CMK (cell line): ENCODE measurements around the gene TPPP2.
"Not testable (repeated sequence)": the region's sequence is repeated elsewhere in the genome, so short reads cannot be mapped to it uniquely, and the experiment has no call there.

ENCODE experiments used
- DNase-seq: peaks from one replicate; pipeline ENCODE4 v3.0.0-alpha.2; 2010; ENCODE audit warnings: low read depth

Gene TPPP2

GRCh38 chr14:21029917-21030316, at the start of gene TPPP2:
Gene TPPP2 (plus strand): TSS chr14:21030217. CDS start chr14:21030582, 365 bp downstream.
- DNase-seq, result no peak

GRCh38 chr14:20980906-20981305, 49.1 kb upstream of the TPPP2 start:
- no peak for DNase-seq

GRCh38 chr14:20982646-20983369, 47.2 kb upstream of the TPPP2 start:
- DNase-seq, result no peak

DNA sequence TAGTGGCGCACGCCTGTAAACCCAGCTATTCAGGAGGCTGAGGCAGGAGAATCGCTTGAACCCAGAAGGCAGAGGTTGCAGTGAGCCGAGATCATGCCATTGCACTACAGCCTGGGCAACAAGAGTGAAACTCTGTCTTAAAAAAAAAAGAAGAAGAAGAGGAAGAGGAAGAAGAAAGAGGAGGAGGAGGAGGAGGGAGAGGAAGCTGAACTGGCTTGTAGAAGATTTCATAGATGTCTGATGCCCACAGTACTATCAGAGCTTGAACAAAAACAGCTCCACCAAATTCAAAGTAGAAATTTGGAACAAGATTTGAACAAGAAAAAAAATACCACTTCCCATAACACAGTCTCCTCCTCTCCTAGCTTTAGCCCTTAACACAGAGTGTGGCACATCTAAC, 44.4 kb upstream of the TPPP2 start:
- DNase-seq, result not testable (repeated sequence)

- DNase-seq, result no peak
Observed at GRCh38 chr14:20986811-20987210, 43.2 kb upstream of the TPPP2 start.

GRCh38 chr14:20988717-20989470, 41.1 kb upstream of the TPPP2 start:
- DNase-seq, result no peak

GRCh38 chr14:20989471-20989786, 40.6 kb upstream of the TPPP2 start:
- no peak for DNase-seq

GRCh38 chr14:20989787-20990600, 40.0 kb upstream of the TPPP2 start, which contains the start of gene METTL17:
Gene METTL17 (plus strand): TSS chr14:20989980. CDS start chr14:20990003, 23 bp downstream.
- DNase-seq, result peak; percentile 62

DNA sequence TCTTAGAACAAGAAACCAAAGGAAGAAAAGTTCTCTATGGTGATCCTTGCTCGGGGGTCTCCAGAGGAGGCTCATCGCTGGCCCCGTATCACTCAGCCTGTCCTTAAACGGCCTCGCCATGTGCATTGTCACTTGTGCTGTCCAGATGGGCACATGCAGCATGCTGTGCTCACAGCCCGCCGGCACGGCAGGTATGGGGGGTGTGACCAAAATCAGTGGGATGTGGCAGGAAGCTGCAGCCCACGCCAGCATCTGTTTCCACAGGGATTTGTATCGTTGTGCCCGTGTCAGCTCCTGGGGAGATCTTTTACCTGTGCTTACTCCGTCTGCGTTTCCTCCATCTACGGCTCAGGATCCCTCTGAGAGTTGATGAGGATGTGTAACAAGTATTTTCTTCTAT, 33.5 kb upstream of the TPPP2 start:
- DNase-seq, result no peak

GRCh38 chr14:20997115-20997514, 32.9 kb upstream of the TPPP2 start:
- no peak for DNase-seq

- DNase-seq, result no peak
Observed at GRCh38 chr14:20997564-20997963, 32.5 kb upstream of the TPPP2 start.

- no peak for DNase-seq
Observed at GRCh38 chr14:20998139-20998538, 31.9 kb upstream of the TPPP2 start.

DNA sequence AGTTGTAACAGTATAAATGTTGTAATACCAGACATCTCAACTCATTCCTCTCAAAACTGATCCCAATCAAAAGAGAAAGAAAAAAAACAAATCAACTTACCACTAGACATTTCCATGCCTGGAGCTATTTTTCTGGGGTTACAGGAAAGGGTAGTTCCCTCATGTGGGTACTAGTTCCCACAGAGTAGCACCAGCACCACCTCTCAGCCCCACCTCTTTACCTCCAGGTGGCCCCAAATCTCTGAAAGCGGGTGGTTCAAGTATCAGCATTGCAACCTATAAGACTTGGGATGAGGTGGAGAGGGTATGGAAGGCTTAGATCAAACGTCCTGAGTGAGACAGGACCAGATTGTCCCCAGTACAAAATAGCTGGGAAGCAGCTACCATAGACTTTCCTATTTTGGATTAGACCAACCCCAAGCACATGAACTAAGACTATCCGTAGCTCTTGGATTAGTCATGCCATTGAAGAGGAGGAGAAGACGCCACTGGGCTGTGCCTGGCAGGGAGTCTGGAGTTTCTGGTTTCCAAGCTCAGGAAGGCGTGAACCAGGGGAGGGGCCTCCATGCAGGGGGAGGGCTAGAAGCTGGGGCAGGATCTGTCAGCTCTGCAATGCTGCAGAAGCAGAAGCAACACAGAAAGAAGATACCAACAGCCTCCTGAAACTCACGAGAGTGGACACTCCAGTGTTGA, 31.2 kb upstream of the TPPP2 start, which contains the start of gene SLC39A2:
TSS of gene SLC39A2 (plus strand) at position 620 of the 693 bp plus-strand sequence. CDS start 154 bp downstream, outside the sequence.
- no peak for DNase-seq

DNA sequence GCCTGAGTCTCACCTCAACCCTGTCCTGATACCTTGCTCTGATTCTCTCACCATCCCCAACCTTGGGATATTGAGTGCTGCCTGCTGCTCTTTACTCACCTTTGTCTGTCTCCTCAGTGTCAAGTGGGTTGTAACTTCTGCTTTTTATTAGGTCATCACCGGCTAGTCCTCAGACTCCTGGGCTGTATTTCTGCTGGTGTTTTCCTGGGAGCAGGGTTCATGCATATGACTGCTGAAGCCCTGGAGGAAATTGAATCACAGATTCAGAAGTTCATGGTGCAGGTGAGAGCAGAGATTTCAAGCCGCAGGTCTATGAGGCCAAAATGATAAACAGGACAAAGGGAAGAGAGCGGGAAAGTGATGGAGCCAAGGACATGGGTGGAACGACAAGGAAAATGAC, 30.4 kb upstream of the TPPP2 start:
- no peak for DNase-seq

DNA sequence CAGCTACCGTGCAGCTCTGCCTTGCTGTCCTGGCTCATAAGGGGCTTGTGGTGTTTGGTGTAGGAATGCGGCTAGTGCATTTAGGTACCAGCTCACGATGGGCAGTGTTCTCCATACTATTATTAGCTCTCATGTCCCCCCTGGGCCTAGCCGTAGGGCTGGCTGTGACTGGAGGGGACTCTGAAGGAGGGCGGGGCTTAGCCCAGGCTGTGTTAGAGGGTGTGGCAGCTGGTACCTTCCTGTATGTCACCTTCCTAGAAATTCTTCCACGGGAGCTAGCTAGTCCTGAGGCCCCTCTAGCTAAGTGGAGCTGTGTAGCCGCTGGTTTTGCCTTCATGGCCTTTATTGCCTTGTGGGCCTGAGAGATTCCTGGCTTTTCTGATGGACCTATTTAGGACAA, 28.8 kb upstream of the TPPP2 start:
- DNase-seq, result no peak

GRCh38 chr14:21003788-21004346, 26.1 kb upstream of the TPPP2 start:
- DNase-seq, result no peak

DNA sequence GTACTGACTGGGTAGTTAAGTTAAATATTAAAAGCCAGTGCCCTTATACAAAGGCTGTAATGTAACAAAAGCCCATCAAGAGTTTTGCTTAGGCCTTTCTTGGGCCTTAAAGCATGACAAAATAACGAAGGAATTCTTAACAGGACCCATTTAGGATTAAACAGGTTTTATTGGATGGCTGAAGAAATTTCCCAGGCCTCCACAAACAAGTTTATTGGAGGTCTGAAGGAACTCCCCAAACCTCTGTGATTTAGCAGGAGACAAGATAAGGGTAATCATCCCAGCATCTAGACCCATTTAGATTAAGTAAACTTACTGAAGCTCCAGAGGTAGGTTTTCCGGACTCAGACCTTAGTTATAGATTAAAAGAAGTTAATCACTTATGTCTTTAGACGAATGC, 20.3 kb upstream of the TPPP2 start:
- not testable (repeated sequence) for DNase-seq

DNA sequence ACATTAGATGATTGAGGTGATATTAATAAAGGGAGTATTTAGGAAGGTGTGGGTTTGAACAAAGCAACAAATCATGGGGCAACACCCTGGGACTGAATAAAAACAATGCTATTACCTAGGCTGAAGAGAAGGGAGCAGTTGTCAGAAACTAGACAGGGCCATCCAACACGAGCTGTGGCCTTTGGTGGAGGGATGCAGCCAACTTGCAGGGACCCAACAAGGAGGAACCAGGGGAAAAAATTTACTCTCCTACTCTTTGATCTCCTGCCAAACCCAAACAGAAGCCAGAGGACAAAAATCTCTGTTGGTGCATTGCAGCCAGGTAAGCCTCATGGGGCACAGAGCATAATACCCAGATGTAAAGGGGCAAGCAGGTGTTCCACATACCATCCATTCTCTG, 18.9 kb upstream of the TPPP2 start:
- no peak for DNase-seq

GRCh38 chr14:21014761-21015190, 15.2 kb upstream of the TPPP2 start:
- peak; percentile 63 for DNase-seq

DNA sequence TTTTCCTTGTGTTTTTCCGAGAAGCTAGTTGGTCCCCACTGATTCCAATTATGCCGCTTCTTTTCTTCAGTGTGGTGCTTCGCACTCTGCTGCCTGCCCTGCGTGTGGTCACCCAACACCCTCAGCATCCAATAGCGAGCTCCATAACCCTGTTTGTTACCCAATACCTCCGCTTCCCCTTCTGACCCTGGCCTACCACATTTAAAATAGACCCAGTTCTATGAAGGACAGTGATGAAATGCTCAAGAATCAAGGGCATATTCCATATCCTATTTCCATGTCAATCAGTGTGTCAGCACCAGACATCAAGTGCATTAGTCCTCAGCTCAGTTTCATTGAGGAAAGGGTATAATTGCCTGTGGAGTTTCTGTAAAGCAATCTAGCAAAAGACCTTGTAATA, 14.7 kb upstream of the TPPP2 start:
- DNase-seq, result no peak

DNA sequence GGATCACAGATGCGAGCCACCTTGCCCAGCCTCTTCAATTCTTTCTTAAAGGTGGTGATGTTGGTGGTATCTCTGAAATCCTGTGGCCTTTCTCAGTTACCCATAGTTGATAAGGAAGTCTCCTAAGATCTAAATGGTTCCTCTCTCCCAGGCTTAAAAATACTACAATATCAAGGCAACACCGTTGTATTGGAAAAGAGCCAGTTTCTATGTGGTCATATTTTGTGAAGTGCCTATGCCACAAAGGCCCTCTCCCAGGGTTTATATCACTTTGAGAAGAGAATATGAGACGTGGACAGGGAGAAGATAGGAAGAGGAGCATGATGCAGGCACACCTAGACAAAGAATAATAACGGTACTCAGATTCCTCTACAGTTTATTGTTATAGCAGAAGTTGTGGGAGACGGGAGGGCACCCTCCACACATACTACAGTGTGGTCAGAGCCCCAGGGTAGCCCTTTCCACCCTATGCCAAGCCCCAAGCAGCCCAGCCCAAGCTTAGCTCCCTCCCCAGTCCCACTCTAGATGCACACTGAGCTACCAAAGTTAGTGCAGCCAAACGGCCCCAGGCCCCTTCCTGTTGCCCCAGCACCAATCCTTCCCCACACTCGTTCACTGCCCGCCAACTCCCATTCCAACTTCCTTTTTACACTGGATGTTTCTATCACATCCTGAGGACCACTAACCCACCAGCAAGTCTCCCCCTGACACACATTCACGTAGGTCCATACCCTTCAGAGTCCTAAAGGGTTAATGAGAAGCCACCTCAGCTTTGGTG, 13.4 kb upstream of the TPPP2 start:
- DNase-seq, result peak; percentile 18
